ENCODE measurements around the gene CYP4F22. TPM values are rescaled to one million over a fixed set of nuclear protein-coding genes. Genes with fewer than 3 reads are reported as not detected.

Gene CYP4F22
- total RNA-seq, 2 donors from 2014 or later = not detected

DNA sequence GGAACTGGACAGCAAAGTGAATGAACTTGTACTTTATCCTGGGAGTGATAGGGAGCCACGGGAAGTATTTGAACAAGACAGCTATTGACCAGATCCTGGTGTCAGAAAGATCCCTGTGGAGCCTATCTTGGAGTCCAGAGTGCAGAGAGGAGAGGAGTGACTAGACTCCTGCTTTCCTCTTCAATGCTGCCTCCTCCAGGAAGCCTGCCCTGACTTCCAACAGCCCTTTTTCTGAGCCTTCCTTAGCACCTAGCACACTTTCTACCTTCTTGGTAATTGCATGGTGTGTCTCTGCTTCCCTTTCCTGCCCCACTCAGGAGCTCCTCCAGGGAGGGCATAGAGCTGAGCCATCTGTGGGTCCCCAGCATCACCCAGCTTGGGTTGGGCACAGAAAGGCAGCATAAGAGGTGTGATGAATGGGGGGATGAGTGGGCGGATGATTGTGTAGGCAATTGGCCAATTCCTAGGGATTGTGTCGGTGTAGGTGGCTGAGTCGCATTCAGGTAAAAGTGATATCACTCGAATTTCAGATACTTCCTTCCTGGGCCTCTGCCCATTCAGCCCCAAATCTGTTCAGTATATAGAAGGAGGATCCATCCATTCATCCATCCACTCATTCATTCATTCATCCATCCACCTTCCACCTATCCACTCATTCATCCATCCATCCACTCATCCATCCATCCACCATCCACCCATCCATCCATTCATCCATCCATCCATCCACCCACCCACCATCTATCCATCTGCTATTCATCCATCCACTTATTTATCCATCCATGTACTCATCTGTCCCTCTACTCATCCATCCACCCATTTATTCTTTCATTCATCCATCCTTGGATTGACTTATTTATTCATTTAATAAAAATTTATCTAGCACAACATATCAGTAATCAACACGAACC lies 26.9 kb downstream of the CYP4F22 start:
- TF ChIP-seq, protein P1, sequence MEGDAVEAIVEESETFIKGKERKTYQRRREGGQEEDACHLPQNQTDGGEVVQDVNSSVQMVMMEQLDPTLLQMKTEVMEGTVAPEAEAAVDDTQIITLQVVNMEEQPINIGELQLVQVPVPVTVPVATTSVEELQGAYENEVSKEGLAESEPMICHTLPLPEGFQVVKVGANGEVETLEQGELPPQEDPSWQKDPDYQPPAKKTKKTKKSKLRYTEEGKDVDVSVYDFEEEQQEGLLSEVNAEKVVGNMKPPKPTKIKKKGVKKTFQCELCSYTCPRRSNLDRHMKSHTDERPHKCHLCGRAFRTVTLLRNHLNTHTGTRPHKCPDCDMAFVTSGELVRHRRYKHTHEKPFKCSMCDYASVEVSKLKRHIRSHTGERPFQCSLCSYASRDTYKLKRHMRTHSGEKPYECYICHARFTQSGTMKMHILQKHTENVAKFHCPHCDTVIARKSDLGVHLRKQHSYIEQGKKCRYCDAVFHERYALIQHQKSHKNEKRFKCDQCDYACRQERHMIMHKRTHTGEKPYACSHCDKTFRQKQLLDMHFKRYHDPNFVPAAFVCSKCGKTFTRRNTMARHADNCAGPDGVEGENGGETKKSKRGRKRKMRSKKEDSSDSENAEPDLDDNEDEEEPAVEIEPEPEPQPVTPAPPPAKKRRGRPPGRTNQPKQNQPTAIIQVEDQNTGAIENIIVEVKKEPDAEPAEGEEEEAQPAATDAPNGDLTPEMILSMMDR (conservative IDR thresholded peaks at IDR 0.05) = no peak
- Mint-ChIP-seq H3K4me1 (no peaks in the 10 kb centered on the region), H3K27me3 (ENCODE audit: insufficient read depth) (no peaks in the 10 kb centered on the region), H3K4me3 (no peak overlapping the region), H3K9me3 (peaks cover 92% of the 10 kb centered on the region), H3K27ac (no peak overlapping the region), H3K36me3 (ENCODE audit: low read depth) (no peaks in the 10 kb centered on the region)
- no peak for DNase-seq
- Histone ChIP-seq H3K36me3 (ENCODE audit: control insufficient read depth, insufficient read depth, low read length) (no peaks in the 10 kb centered on the region), H3K9me3 (ENCODE audit: control insufficient read depth, low read length) (peaks cover 67% of the 10 kb centered on the region), H3K27ac (ENCODE audit: low read depth, low read length) (no peak overlapping the region), H3K27me3 (ENCODE audit: control insufficient read depth, insufficient read depth, low read length, poor library complexity, severe bottlenecking) (no peaks in the 10 kb centered on the region), H3K9ac (ENCODE audit: extremely low read depth, low read length, poor library complexity, severe bottlenecking) (no peak overlapping the region), H3K4me3 (ENCODE audit: low read length) (no peak overlapping the region), H3K4me1 (ENCODE audit: control insufficient read depth, insufficient read depth, low read length) (no peaks in the 10 kb centered on the region)
- 47 to 60% methylated on average over 3 to 6 of the region's 6 CpGs for WGBS, 2 experiments (ENCODE audit: insufficient coverage in 1 of 2, insufficient read length in 1 of 2)

DNA sequence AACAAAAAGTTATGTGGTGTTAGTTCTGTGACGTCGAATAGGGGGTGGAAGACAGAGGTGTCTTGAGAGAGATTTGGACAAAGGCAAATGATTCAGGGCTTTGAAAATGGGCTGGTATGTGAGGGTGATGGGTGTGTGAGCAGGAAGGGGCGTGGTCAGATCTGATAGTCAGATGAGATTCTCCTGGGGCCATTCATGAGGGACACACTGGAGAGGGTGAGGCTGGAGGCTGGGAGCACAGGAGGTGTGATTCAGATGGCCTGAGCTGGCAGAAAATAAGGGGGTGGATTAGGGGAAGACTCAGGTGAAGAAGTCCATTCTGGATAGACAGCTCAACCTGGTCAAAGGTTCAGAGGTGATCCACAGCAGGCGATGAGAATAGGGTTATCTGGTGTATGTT lies 28.0 kb downstream of the CYP4F22 start:
- H3K27me3 ChIP-seq (ENCODE audit: control insufficient read depth, insufficient read depth, low read length, poor library complexity, severe bottlenecking) = no peaks in the 10 kb centered on the region
- Mint-ChIP-seq H3K36me3 (ENCODE audit: low read depth) (no peaks in the 10 kb centered on the region), H3K4me3 (no peak overlapping the region), H3K27me3 (ENCODE audit: insufficient read depth) (peaks cover 2% of the 10 kb centered on the region), H3K4me1 (no peaks in the 10 kb centered on the region), H3K9me3 (peaks cover 93% of the 10 kb centered on the region), H3K27ac (no peak overlapping the region)
- TF ChIP-seq, protein P1 (conservative IDR thresholded peaks at IDR 0.05) = no peak
- H3K9me3 ChIP-seq (ENCODE audit: control insufficient read depth, low read length) = peaks cover 59% of the 10 kb centered on the region
- no peak overlapping the region for H3K4me3 ChIP-seq (ENCODE audit: low read length)
- 33 to 70% methylated on average over 2 to 4 of the region's 4 CpGs for WGBS, 2 experiments (ENCODE audit: insufficient coverage in 1 of 2, insufficient read length in 1 of 2)
- H3K9ac ChIP-seq (ENCODE audit: extremely low read depth, low read length, poor library complexity, severe bottlenecking) = no peak overlapping the region
- no peak overlapping the region for H3K27ac ChIP-seq (ENCODE audit: low read depth, low read length)
- H3K4me1 ChIP-seq (ENCODE audit: control insufficient read depth, insufficient read depth, low read length) = no peaks in the 10 kb centered on the region
- DNase-seq = no peak
- H3K36me3 ChIP-seq (ENCODE audit: control insufficient read depth, insufficient read depth, low read length) = no peaks in the 10 kb centered on the region

DNA sequence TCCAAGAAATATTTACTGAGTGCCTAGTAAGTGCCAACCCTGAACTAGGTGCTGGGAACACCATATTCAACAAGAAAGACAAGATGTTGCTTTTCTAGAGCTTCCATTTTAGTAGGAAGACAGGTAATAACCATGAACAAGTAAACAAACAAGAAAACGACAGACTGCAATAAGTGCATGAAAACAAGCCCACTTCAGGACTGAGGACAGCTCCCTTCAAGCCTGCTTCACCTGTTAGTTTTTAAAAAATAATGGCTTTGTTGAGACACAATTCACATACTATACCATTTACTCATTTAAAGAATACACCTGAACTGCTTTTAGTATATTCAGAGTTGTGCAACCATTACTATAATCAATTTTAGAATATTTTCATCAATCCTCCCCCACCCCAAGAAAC lies 30.4 kb downstream of the CYP4F22 start:
- no peaks in the 10 kb centered on the region for H3K36me3 ChIP-seq (ENCODE audit: control insufficient read depth, insufficient read depth, low read length)
- TF ChIP-seq, protein P1 (conservative IDR thresholded peaks at IDR 0.05) = no peak
- no peak overlapping the region for H3K27ac ChIP-seq (ENCODE audit: low read depth, low read length)
- Mint-ChIP-seq H3K27ac (no peak overlapping the region), H3K27me3 (ENCODE audit: insufficient read depth) (peaks cover 2% of the 10 kb centered on the region), H3K4me1 (no peaks in the 10 kb centered on the region), H3K36me3 (ENCODE audit: low read depth) (no peaks in the 10 kb centered on the region), H3K4me3 (no peak overlapping the region), H3K9me3 (peaks cover 89% of the 10 kb centered on the region)
- H3K4me1 ChIP-seq (ENCODE audit: control insufficient read depth, insufficient read depth, low read length) = no peaks in the 10 kb centered on the region
- WGBS, 2 experiments (ENCODE audit: insufficient coverage in 1 of 2, insufficient read length in 1 of 2) = 71 to 81% methylated on average over 1 of the region's 1 CpG
- no peak overlapping the region for H3K4me3 ChIP-seq (ENCODE audit: low read length)
- peaks cover 42% of the 10 kb centered on the region for H3K9me3 ChIP-seq (ENCODE audit: control insufficient read depth, low read length)
- H3K9ac ChIP-seq (ENCODE audit: extremely low read depth, low read length, poor library complexity, severe bottlenecking) = no peak overlapping the region
- DNase-seq = no peak
- no peaks in the 10 kb centered on the region for H3K27me3 ChIP-seq (ENCODE audit: control insufficient read depth, insufficient read depth, low read length, poor library complexity, severe bottlenecking)
